Measurements from ENCODE around the gene VWF. TPM values are rescaled to one million over a fixed set of nuclear protein-coding genes. Genes with fewer than 3 reads are reported as not detected.

VWF gene
- total RNA-seq, 1 experiment from 2014 or later: 0.34 TPM

DNA sequence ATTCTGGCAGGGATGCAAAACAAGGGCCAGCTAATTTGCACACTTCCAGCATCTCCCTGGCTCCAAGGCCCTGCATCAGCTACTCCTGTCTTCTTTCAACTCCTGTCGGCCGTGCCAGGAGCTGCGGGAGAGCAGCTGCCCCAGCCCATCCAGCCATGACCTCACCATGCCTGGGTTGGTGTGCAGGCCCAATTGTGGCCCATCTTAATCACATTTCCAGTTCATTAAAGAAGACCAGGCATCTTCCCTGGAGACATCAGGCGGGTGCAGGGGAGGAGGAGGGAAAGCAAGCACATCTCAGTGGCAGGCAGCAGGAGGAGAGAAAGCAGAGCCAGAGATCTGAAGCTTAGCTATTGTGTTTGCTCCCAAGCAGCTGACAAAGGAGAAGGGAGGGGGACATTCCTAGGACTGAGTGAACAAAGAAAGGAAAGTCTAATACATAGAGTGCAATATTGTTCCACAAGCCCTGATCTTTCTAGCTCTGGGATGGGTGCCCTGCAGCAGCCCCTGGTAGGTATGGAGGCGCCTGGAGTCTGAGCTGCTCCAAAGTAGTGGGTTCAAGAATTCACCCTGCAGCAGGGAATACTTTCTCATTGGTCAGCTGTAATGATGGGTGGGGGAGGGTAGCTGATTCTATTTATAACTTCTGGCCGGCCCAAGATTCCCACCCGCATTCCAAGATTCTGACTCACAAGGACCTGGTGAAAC is 40.1 kb downstream of the VWF start:
- DNase-seq (ENCODE audit: low spot score): no peak
- in situ Hi-C loops (cut with HindIII; ENCODE audit: low sequenced_read_pairs): no loop called here

DNA sequence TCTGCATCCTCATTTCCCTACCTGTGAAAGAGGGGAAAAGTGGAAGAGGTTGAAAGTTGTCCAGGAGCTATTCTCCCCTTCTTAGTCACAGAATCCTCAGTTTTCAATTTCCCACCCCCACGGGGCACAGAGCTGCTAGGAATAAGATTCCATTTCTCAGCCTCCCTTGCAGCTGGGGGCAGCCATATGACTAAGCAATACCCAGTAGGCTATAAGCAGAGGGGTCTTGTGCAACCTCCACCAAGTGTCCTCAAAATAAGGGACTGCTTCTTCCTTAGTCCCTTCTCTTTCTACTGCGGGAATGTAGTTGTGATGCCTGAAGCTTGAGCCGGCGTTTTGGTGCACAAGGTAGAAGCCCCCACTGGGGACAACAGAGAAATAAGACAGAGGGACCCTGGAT is 40.9 kb downstream of the VWF start:
- in situ Hi-C loops (cut with HindIII; ENCODE audit: low sequenced_read_pairs): no loop called here
- no peak for DNase-seq (ENCODE audit: low spot score)

DNA sequence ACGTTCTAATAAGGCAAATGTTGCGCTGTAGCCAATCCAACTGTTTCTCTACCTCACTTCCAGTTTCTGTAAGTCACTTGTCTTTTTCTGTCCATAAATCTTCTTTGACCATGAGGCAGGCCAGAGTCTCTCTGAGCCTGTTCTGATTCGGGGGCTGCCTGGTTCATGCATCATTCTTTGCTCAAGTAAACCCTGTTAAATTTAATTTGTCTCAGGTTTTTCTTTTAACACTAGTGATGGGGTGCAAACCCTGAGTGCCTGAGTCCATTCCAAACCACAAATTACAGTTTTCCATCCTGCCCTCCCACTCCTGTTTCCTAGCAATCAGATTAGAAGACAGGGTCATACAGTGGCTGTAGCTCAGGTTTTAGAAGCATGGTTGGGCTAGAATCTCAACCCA is 41.9 kb downstream of the VWF start:
- no peak for DNase-seq (ENCODE audit: low spot score)
- in situ Hi-C loops (cut with HindIII; ENCODE audit: low sequenced_read_pairs): no loop called here

DNA sequence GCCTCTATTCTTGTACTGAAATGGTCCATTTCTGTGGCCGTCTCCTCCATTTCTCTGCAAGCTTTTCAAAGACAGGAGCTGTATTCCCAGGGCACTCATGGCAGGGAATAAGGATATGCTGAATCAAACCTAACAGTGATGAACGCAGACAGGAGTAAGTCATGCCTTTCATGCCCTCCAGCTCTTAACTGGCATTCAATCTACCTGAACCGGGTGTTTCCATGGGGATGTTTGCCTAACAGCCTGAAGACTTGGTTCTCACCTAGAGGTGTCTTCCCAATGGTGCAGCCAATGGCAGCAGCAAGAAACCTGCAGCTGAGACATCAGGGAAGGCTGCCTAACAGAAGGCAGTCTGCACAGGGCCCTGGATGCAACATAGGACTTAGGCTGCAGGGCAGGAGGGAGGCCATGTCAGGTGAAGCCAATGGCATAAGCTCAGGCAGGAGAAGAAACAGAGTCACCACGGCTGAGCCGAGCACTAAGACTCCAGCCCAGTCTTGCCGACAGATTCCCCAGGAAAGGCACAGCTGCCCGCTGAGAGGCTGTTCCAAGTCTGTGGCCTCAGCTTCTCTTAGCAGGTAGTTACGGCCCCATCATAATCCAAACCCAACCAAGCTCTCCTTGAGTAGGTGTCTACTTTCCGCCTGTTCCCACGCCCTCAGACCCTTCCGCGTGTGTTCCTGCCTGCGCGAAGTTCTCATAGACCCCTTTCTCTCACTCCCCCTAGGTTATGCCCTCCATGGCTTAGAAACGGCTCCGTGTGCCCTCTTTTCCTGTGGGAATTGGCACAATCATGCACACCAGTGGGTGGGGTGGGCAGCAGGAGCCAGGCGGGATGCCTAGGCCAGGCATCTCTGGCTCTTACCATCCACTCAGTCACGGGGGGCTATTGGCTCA is 44.1 kb downstream of the VWF start:
- in situ Hi-C loops (cut with HindIII; ENCODE audit: low sequenced_read_pairs): no loop called here

GRCh38 chr12:6078398-6079096 is 45.9 kb downstream of the VWF start:
- in situ Hi-C loops (cut with HindIII; ENCODE audit: low sequenced_read_pairs): no loop called here
- no peak for DNase-seq (ENCODE audit: low spot score)

More for the DNA sequence above, 44.1 kb downstream of the VWF start:
- DNase-seq (ENCODE audit: low spot score): no peak

- in situ Hi-C loops (cut with HindIII; ENCODE audit: low sequenced_read_pairs): no loop called here
- DNase-seq (ENCODE audit: low spot score): no peak
Observed at GRCh38 chr12:6077692-6078083, 46.8 kb downstream of the VWF start.

DNA sequence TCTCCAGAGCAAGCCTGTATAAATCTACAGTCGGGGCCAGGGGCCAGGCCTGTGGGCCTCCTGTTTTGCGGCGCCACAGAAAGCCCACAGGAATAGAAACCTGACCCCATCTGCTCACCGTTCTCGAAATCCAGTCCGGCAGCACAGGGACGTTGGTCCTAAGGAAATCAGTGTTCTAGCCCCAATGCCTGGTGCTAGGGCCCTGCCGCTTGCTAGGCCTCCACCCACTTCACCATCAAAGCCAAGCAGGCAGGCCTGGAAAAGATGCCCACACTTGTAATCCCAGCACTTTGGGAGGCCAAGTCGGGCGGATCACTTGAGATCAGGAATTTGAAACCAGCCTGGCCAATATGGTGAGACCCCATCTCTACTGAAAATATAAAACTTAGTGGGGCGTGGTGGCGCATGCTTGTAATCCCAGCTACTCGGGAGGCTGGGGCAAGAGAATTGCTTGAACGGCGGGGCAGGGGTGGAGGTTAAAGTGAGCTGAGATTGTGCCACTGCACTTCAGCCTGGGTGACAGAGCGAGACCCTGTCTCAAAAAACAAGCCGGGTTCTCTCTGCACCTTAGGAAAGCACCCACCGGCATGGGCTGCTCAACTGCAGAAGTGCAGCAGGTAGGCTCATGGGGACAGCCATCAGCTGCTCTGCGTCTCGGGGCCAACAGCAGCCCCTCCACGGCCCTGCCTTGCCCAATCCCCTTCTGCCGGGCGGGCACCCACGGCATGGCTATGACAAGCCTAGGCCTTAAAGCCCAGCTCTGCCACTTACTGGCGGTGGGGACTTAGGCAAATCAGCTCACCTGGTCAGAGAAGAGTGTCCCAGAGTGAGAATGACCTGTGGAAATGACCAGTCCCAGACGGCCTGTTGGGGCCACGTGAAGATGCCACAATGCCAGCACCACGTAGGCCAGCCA is 47.4 kb downstream of the VWF start:
- in situ Hi-C loops (cut with HindIII; ENCODE audit: low sequenced_read_pairs): no loop called here
- no peak for DNase-seq (ENCODE audit: low spot score)

GRCh38 chr12:6076346-6076745 is 48.1 kb downstream of the VWF start:
- in situ Hi-C loops (cut with HindIII; ENCODE audit: low sequenced_read_pairs): no loop called here
- DNase-seq (ENCODE audit: low spot score): no peak

- no peak for DNase-seq (ENCODE audit: low spot score)
- in situ Hi-C loops (cut with HindIII; ENCODE audit: low sequenced_read_pairs): no loop called here
Observed at GRCh38 chr12:6074979-6075585, 49.4 kb downstream of the VWF start.

- no peak for DNase-seq (ENCODE audit: low spot score)
- in situ Hi-C loops (cut with HindIII; ENCODE audit: low sequenced_read_pairs): no loop called here
Observed at GRCh38 chr12:6074427-6074826, 50.0 kb downstream of the VWF start.

DNA sequence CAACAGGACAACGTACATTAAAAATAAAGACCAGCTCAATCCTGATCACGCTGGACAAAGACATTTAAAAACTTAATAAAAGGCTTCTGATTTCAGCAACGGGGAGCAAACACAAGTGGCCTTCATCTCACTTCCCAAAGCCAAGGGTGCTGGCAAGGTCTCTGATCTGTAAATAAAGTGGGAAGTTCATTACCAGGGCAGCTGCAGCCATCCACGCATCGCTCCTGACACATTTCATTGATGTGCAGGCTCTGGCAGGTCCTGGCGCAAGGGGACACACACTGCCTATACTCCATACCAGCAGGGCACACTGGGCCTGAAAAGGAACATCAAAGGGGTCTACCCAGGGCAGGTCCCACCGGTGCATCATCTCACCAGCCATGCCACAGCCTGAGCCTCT is 51.0 kb downstream of the VWF start:
- DNase-seq (ENCODE audit: low spot score): no peak

DNA sequence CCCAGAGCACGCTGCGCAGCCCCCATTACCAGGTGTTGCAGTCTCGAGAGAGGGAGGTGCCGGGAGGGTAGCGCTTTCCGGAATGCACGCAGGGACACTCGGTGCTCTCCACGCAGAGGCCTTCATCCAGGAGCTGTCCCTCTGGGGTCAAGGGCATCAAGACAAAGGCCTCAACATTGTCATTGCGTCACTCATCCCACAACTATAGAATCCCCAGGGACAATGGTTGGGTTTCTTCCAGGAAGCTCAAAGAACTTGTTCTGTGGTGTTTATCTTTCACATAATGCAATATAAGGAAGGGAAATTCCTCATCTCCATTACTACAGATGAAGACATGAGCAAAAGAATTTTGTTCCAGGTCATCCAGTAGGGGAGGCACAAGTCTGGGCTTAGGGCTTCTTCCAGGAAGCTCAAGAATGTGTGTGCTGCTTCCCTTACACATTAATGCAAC is 52.1 kb downstream of the VWF start:
- DNase-seq (ENCODE audit: low spot score): no peak
- in situ Hi-C loops (cut with HindIII; ENCODE audit: low sequenced_read_pairs): no loop called here

More for the DNA sequence above, 51.0 kb downstream of the VWF start:
- in situ Hi-C loops (cut with HindIII; ENCODE audit: low sequenced_read_pairs): no loop called here

DNA sequence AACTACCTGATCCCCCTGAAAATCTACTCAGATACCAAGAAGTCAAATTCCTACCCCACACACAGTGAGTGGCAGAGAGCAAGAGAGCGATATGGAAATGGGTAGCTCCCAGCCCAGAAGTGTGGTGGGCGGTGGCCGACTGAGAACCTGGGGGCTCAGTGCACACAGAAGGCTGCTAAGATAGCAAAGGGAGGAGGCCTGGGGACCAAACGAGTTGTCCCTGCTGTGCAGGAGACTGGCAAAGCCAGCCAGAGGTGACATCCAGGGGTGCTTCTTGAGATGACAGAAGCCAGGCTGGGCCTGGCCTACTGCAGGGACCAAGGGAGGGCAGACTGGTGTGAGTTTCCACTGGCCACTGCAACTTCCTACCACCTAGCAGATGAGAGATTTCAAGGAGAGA is 52.9 kb downstream of the VWF start:
- DNase-seq (ENCODE audit: low spot score): no peak
- in situ Hi-C loops (cut with HindIII; ENCODE audit: low sequenced_read_pairs): no loop called here

DNA sequence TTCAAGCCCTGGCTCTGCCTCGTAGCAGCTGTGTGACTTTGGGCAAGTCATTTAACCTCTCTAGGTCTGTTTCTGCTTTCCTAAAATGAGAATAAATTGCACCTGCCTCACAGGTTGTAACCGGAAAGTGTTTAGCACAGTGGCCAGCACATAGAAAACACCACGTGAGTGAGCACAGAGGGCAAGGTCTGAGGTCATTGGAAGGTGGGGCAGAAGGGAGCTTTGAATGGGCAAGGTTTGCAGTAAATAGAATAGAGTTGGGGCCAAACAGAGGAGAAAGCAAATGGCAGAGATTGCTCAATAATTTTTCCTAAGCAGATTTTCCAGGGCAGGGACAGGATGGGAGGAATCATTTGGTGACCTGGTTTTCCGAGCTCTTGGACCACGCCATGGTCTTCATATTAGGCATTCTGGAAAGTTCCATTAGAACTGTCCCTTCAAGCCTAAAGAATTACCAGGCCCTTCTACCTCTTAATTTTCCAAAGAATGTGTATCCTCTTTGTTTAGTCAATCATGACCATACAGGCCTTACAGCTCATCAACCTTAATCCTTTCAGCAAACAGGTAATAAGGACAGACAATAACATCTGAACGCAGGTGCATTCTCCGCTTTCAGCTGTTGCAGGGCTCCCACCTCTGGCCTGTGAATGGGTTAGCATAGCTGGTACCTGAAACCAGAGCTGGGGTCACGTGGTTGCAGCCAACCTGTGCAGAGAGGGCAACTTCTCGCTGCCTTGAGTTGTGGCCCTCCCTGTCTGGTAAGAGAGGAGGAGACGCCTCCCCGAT is 53.8 kb downstream of the VWF start:
- no peak for DNase-seq (ENCODE audit: low spot score)
- in situ Hi-C loops (cut with HindIII; ENCODE audit: low sequenced_read_pairs): no loop called here

GRCh38 chr12:6069437-6070093 is 54.9 kb downstream of the VWF start:
- no peak for DNase-seq (ENCODE audit: low spot score)
- in situ Hi-C loops (cut with HindIII; ENCODE audit: low sequenced_read_pairs): no loop called here

GRCh38 chr12:6068227-6068626 is 56.2 kb downstream of the VWF start:
- in situ Hi-C loops (cut with HindIII; ENCODE audit: low sequenced_read_pairs): no loop called here
- no peak for DNase-seq (ENCODE audit: low spot score)

GRCh38 chr12:6067152-6067916 is 57.1 kb downstream of the VWF start:
- in situ Hi-C loops (cut with HindIII; ENCODE audit: low sequenced_read_pairs): no loop called here
- DNase-seq (ENCODE audit: low spot score): no peak
